HG03135 (cell line): ENCODE results near the gene TLR6.

Experiments
- ATAC-seq: cut with Tn5 transposase; IDR thresholded peaks from one replicate; pipeline ENCODE4 v1.9.1; 2021; ENCODE audit warnings: mild to moderate bottlenecking, moderate library complexity; ENCODE audit not compliant: unreplicated experiment

Gene TLR6

GRCh38 chr4:38868059-38868960, 11.7 kb upstream of the TLR6 start:
- peak; percentile 23 for ATAC-seq

GRCh38 chr4:38867478-38868058, 11.0 kb upstream of the TLR6 start, which contains the start of gene FAM114A1:
FAM114A1 (plus strand) TSS chr4:38867806; CDS start chr4:38878079, 10,273 bp downstream.
- ATAC-seq: peak; percentile 78

GRCh38 chr4:38866973-38867477, 10.4 kb upstream of the TLR6 start:
- peak; percentile 13 for ATAC-seq

DNA sequence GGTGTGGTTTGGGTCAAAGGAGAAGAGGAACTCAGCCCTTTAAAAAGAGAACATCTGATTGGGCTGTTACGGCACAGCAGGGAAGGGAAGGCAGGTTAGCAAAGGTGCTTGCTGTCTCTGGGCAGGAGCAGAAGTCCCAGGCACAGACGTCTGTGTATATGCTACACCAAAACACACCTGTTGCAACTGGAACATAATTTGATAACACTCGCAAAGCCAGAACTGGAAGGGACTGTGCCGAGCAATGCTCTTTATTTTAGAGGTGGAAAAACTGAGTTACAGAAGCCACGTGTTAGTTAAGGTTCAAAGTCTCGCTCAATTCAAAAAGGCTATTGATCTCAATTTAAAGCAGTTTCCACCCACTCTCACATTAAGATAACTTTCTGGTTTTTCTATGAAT, 8.8 kb upstream of the TLR6 start:
- ATAC-seq: no peak

DNA sequence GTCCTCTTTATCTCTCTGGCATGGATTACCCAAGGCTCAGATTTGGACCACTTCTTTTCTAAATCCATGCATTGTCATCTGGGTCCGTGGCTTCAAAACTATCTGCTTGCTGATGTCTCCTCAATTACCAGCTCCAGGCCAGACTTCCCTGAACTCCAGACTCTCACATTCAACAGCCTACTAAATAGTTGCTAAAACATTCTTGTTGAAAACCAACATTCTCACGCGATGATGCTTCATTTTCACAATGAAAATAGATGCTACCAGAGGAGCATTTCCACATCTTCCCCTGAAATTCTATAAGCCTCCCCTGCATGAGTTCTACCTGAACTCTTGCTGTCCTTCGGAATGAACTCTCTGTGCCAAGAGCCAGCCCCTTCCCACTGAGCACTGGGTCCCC, 5.2 kb upstream of the TLR6 start:
- no peak for ATAC-seq

GRCh38 chr4:38860788-38861424, 4.3 kb upstream of the TLR6 start:
- ATAC-seq: no peak

DNA sequence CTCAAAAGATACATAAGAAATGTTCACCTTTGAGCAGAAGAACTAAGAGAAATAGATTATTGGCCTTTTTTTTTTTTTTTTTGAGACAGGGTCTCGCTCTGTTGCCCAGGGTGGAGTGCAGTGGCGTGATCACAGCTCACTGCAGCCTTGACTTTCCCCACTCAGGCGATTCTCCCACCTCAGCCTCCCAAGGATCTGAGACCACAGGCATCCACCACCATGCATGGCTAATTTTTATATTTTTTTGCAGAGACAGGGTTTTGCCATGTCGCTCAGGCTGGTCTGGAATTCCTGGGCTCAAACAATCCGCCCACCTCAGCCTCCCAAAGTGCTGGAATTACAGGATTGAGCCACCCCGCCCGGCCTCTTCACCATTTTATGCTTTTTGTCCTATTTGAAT, 2.9 kb upstream of the TLR6 start:
- no peak for ATAC-seq

DNA sequence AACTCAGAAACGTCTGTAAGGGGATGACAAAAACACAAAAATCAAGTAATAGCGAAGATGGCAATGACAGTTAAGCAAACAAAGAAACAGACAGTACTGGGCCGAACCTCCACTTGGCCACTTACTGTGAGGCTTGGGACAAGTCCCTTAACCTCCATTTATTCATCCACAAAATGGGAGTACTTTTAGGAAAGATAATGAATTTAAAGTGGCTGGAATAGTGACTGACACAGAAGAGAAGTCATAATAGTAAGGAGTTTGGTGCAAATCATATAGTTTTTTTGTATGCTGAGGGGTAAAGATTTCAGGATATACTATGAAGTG, 1.4 kb upstream of the TLR6 start:
- no peak for ATAC-seq

- peak; percentile 64 for ATAC-seq
These were observed 908 bp upstream of the TLR6 start for GRCh38 chr4:38857354-38858096.

DNA sequence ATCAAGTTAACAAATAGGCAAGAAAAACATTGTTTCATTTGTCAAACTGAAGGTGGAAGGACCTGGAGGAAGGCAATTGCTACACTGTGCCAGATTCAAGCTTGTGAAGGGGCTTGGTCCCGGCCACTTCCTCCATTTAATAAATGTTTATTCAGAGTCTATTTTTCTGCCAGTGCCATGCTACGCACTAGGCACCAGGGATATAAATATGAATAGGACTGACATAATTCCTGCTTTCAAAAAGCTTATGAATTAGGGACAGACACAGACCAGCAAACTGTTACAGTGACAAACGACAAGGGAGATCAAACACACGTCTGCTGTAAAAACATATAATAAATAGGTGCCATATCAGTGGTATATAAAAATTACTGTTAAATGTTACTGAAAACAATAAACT, 571 bp downstream of the TLR6 start:
- ATAC-seq: no peak

DNA sequence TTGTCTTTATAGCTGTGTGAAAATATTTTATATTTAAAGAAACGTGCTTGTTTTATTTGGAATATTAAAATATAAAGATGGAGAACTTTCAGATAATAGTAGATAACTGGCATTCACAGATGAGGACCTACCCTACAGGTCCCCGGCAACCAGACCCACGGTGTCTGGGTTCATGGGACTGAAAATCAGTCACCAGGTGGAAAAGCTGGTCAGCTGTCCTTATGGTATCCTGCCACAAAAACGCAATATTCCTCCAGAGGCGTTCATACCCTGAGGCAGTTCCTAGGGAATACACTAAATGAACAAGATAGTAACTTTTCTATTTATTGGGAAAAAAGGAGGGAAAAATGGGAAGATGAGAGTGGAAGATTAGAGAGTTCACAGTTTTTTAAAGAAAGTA, 1.2 kb downstream of the TLR6 start:
- ATAC-seq: no peak

DNA sequence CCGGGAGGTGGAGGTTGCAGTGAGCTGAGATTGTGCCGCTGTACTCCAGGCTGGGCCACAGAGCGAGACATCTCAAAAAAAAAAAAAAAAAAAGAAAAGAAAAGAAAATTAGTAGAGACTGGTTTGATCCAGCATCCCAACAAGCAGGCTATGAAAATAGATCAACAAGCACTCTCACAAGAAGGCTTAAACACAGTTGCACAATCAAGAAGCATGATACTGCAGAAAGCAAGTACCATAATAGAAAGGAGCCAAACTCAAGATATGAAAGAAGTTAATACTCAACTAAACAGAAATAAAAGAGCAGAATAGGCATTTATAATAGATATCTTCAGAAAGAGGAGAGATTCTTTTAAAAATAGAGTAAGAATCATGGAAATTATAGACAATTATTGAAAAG, 10.6 kb downstream of the TLR6 start:
- no peak for ATAC-seq

- ATAC-seq: no peak
These were observed 13.6 kb downstream of the TLR6 start for GRCh38 chr4:38842994-38843393.

DNA sequence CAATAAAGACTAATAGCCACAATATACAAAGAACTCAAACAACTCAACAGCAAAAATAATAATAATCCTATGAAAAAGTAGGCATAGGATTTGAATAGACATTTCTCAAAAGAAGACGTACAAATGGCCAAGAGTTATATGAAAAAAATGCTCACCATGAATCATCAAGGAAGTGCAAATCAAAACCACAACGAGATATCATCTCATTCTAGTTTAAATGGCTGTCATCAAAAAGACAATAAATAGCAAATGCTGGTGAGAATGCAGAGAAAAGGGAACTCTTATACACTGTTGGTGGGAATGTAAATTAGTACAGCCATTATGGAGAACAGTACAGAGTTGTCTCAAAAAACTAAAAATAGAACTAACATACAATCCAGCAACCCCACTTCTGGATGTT, 18.8 kb downstream of the TLR6 start:
- ATAC-seq: no peak

DNA sequence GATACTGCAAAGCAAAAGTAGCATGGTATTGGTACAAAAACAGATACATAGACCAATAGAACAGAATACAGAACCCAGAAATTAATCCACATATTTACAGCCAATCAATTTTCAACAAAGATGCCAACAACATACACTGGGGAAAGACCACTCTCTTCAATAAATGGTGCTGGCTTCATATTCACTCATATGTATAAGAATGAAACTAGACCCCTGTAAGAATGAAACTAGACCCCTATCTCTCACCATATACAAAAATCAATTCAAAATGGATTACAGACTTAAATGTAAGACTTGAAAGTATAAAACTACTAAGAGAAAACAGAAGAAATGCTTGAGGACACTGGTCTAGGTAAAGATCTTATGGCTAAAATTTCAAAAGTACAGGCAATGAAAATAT, 19.3 kb downstream of the TLR6 start:
- ATAC-seq: no peak

- no peak for ATAC-seq
These were observed 22.0 kb downstream of the TLR6 start for GRCh38 chr4:38834570-38834969.

- no peak for ATAC-seq
These were observed 23.7 kb downstream of the TLR6 start for GRCh38 chr4:38832624-38833528.

GRCh38 chr4:38832206-38832605, 24.4 kb downstream of the TLR6 start:
- no peak for ATAC-seq

DNA sequence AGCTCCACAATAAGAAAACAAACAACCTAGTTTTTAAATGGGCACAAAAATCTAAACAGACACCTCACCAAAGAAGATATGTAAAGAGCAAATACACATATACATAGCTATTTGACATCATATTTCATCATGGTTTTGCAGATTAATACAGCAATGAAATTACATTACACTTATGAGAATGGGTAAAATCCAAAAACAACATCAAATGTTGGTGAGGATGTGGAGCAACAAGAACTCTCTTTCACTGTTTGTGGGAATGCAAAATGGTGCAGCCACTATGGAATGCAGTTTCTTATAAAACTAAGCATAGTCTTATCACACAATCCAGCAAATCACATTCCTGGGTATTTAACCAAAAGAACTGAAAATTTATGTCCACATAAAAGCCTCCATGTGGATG, 25.0 kb downstream of the TLR6 start:
- ATAC-seq: no peak

DNA sequence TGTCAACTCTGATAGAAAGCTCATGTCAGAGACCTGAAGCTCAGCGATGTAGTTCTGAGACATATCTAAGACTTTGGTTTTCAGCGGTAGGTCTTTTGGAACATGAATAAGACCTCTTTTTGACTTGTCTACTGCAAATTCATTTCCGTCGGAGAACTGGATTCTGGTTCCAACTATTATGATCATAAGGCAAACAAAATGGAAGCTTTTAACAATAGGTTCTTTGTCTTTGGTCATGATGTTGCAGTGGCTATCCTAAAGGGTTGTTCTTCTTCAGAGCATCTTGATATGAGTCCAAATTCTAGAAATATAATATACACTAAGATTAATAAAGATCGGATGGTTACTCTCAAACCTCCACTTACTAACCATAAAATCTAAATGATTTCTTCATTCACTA, 27.4 kb downstream of the TLR6 start:
- no peak for ATAC-seq
